NB4 (cell line): Measurements from ENCODE around the gene ZBTB43.

Experiments
- CTCF ChIP-seq: IDR thresholded peaks from one replicate; pipeline ENCODE4 v1.5.1; 2012; ENCODE audit warnings: low read depth, low read length
- MAX ChIP-seq: IDR thresholded peaks from 2 replicates; pipeline ENCODE4 v1.6.1; 2011; ENCODE audit warnings: low read depth, low read length
- POLR2A ChIP-seq: IDR thresholded peaks from 2 replicates; pipeline ENCODE4 v1.6.1; 2011; ENCODE audit warnings: mild to moderate bottlenecking; ENCODE audit not compliant: insufficient read length; ENCODE audit errors: extremely low read depth

- TF ChIP-seq CTCF (no peak), POLR2A (no peak), MAX (no peak)
These were observed 51.6 kb downstream of the ZBTB43 start for GRCh38 chr9:126856326-126856877.
